GM23338 (cell line): ENCODE results near the gene PPARD. TPM values are rescaled to one million over a fixed set of nuclear protein-coding genes. Genes with fewer than 3 reads are reported as not detected.

Experiments used
- ATAC-seq: fragments of 200-7000 bp; cut with Tn5 transposase; 3 replicates; pipeline ENCODE4 v1.9.1; 2020
- DNase-seq: peaks from one replicate; pipeline ENCODE4 v3.0.0-alpha.2; 2015; ENCODE audit warnings: low spot score
- H2AFZ ChIP-seq: fragments of 200-600 bp; sonication (generic); 2 replicates; pipeline ENCODE4 v1.8.0; 2016; ENCODE audit warnings: antibody characterized with exemption, mild to moderate bottlenecking, moderate library complexity
- H3F3A ChIP-seq: fragments of 200-600 bp; sonication (generic); replicated peaks from 2 replicates; pipeline ENCODE4 v1.8.0; 2017; ENCODE audit warnings: antibody characterized with exemption, mixed run types, low read depth
- H3K27ac ChIP-seq: fragments of 200-600 bp; sonication (generic); 2 replicates; pipeline ENCODE4 v1.6.1; 2016; ENCODE audit warnings: low read depth
- H3K27me3 ChIP-seq: fragments of 200-600 bp; sonication (generic); 2 replicates; pipeline ENCODE4 v1.8.0; 2016; ENCODE audit warnings: mild to moderate bottlenecking, mixed run types, moderate library complexity; ENCODE audit not compliant: insufficient read depth
- H3K36me3 ChIP-seq: fragments of 200-600 bp; sonication (generic); 2 replicates; pipeline ENCODE4 v1.8.0; 2016; ENCODE audit warnings: mild to moderate bottlenecking; ENCODE audit not compliant: insufficient read depth
- H3K4me1 ChIP-seq: fragments of 200-600 bp; sonication (generic); 2 replicates; pipeline ENCODE4 v1.8.0; 2016; ENCODE audit warnings: mild to moderate bottlenecking, moderate library complexity; ENCODE audit not compliant: insufficient read depth
- H3K4me2 ChIP-seq: fragments of 200-600 bp; sonication (generic); 2 replicates; pipeline ENCODE4 v1.7.1; 2017; ENCODE audit warnings: mixed run types
- H3K4me3 ChIP-seq: fragments of 200-600 bp; sonication (generic); 2 replicates; pipeline ENCODE4 v1.6.1; 2016; ENCODE audit warnings: mixed run types
- H3K79me2 ChIP-seq: fragments of 200-600 bp; sonication (generic); replicated peaks from 2 replicates; pipeline ENCODE4 v1.8.0; 2017; ENCODE audit warnings: mild to moderate bottlenecking; ENCODE audit not compliant: insufficient read depth
- H3K9me2 ChIP-seq: fragments of 200-600 bp; sonication (generic); 2 replicates; pipeline ENCODE4 v1.8.0; 2017; ENCODE audit not compliant: insufficient read depth
- H4K20me1 ChIP-seq: fragments of 200-600 bp; sonication (generic); replicated peaks from 2 replicates; pipeline ENCODE4 v1.8.0; 2017; ENCODE audit warnings: mild to moderate bottlenecking; ENCODE audit not compliant: insufficient read depth
- H3K27ac Mint-ChIP-seq: 2 replicates; pipeline ENCODE4 v1.8.0; 2020; ENCODE audit warnings: inconsistent platforms, mild to moderate bottlenecking, moderate library complexity, mixed read lengths
- H3K27me3 Mint-ChIP-seq: 3 replicates; pipeline ENCODE4 v1.8.0; 2022; ENCODE audit warnings: low read depth, mild to moderate bottlenecking, moderate library complexity, mixed read lengths, inconsistent platforms; ENCODE audit not compliant: insufficient read depth, poor library complexity
- H3K36me3 Mint-ChIP-seq: 3 replicates; pipeline ENCODE4 v1.8.0; 2021; ENCODE audit warnings: low read depth, mild to moderate bottlenecking, inconsistent platforms, moderate library complexity, mixed read lengths
- H3K4me1 Mint-ChIP-seq: 3 replicates; pipeline ENCODE4 v1.8.0; 2020; ENCODE audit warnings: mild to moderate bottlenecking, inconsistent platforms, mixed read lengths
- H3K4me3 Mint-ChIP-seq: 3 replicates; pipeline ENCODE4 v1.8.0; 2021; ENCODE audit warnings: moderate library complexity, mild to moderate bottlenecking, inconsistent platforms, mixed read lengths
- H3K9me3 Mint-ChIP-seq: 3 replicates; pipeline ENCODE4 v1.8.0; 2020; ENCODE audit warnings: moderate library complexity, mild to moderate bottlenecking, inconsistent platforms, mixed read lengths
- POLR2AphosphoS5 ChIP-seq: IDR thresholded peaks from 2 replicates; pipeline ENCODE4 v1.6.1; 2016; ENCODE audit warnings: antibody characterized with exemption, low read depth
- REST ChIP-seq: IDR thresholded peaks from one replicate; pipeline ENCODE4 v1.6.1; 2018; ENCODE audit warnings: antibody characterized with exemption; ENCODE audit not compliant: unreplicated experiment
- STAT1 ChIP-seq: IDR thresholded peaks from one replicate; pipeline ENCODE4 v1.6.1; 2016; ENCODE audit warnings: antibody characterized with exemption; ENCODE audit not compliant: unreplicated experiment
- ZNF462 ChIP-seq: fragments of 250-450 bp; sonication (Bioruptor Pico); IDR thresholded peaks from 2 replicates; pipeline ENCODE4 v1.5.0; 2020; ENCODE audit warnings: mild to moderate bottlenecking, moderate library complexity
- polyA plus RNA-seq: library from polyadenylated mRNA; unstranded; fragments of >200 nt; fragmentation: Nextera tagmentation; extraction: Ambion mirVana; gene quantifications from 2 replicates; pipeline ENCODE4 v1.2.1, GENCODE V29; 2016
- total RNA-seq: library from RNA; depleted of rRNA; stranded (reverse); fragments of >200 nt; shearing (Covaris generic); gene quantifications from 2 replicates; pipeline ENCODE4 v1.2.3, GENCODE V29; 2014

PPARD gene
- total and polyA plus RNA-seq, 2 experiments from 2014 or later: 5.1 to 9.7 TPM

DNA sequence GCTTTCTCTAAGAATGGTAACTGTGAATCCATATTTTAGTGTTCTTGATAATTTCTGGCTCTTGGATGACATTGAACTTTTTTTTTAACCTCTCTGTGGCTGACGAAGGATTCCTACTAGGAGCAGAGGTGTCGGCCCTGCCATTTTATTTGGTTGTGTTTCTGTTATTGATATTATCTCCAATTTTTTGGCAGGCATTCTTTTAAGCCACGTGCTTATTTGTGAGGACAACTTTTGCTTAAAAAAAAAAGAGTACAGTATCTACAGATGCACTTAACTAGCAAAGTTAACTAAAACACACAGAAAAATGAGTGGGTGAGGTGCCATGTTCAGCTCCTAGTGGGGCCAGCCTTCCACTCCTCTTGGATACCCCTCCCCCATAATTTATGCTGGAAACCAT lies 110.9 kb downstream of the PPARD start (continued):
- no peak for TF ChIP-seq REST

DNA sequence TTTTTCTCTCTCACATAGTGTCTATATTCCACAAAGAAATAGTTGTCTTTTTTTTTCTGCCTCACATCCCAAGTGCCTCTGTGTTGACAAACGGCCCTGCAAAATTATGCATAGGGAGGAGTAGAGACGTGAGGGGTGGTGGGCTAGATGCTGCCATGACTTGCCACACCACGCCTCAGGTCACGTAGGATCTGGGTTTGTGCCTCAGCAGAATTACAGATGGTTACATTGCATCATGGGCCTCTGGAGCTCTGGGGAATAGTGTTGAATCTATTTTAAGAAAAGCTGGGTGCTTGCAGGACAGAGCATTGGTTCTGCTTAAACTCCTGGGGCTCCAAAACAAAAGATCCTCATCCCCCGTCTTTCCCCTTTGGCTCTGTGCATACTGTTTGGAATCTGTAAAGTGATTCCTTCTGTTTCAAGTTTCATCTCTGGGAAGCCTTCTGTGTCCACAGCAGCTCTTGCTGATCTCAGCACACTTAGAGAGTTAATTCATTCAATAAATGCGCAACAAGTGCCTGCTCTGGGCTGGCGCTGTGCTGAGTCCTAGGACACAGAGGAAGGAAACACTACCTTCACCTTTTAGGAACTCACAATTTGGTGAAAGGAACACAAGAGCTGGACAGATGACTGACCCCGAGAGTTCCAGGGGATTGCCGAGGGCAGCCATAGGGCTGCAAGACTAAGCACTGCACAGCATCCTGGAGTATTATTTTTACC lies 112.2 kb downstream of the PPARD start:
- Histone ChIP-seq H2AFZ (no peak overlapping the region), H3K4me2 (peak overlapping the region; percentile 61), H3K79me2 (peaks cover 6% of the 10 kb centered on the region; the same call in 1 of the 2 replicates), H3K9me2 (no peaks in the 10 kb centered on the region), H3K4me1 (peaks cover 27% of the 10 kb centered on the region), H4K20me1 (no peaks in the 10 kb centered on the region; the same call in 1 of the 2 replicates), H3K4me3 (no peak overlapping the region), H3K27ac (no peak overlapping the region), H3K27me3 (peaks cover 9% of the 10 kb centered on the region; the same call in 1 of the 2 replicates), H3K36me3 (0 out of 2 replicates have a peak, but pooled peaks cover 4% of the 10 kb centered on the region), H3F3A (0 out of 2 replicates have a peak, but pooled peaks cover 3% of the 10 kb centered on the region)
- Mint-ChIP-seq H3K27ac (peak overlapping the region; percentile 89), H3K9me3 (no peaks in the 10 kb centered on the region; the same call in 2 of the 3 replicates), H3K4me3 (peak overlapping the region; percentile 73), H3K27me3 (peaks cover 9% of the 10 kb centered on the region), H3K4me1 (peaks cover 36% of the 10 kb centered on the region), H3K36me3 (peaks cover 29% of the 10 kb centered on the region)
- TF ChIP-seq STAT1 (no peak), POLR2AphosphoS5 (no peak), REST (no peak)
- DNase-seq (no peak), ATAC-seq (no peak)

DNA sequence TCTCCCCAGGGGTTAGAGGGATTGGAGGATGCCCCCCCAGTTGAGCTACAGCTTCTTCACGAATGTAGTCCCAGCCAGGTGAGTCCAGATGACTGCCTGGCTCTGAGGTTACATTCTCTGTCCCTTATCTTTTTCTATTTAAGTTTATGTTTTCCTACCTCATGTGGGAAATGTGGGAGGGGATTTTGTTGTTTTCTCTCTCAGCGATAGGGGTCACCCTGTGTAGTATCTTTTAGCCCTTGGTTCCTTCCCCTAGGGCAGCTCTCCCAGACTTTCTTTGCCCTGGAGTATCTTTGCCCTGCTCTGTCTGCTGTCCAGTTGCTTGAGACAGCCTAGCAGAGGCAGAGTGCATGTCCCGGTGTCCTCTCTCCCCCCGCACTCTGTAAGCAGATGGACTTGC lies 115.5 kb downstream of the PPARD start:
- H3K4me3 Mint-ChIP-seq: no peak overlapping the region
- Histone ChIP-seq H3K9me2 (no peaks in the 10 kb centered on the region), H3F3A (no peaks in the 10 kb centered on the region), H3K4me3 (no peak overlapping the region), H3K27me3 (peaks cover 7% of the 10 kb centered on the region; the same call in 1 of the 2 replicates), H3K4me1 (peaks cover 18% of the 10 kb centered on the region), H2AFZ (no peak overlapping the region), H3K4me2 (no peak overlapping the region), H4K20me1 (no peaks in the 10 kb centered on the region; the same call in 1 of the 2 replicates), H3K27ac (no peak overlapping the region), H3K79me2 (peaks cover 6% of the 10 kb centered on the region; the same call in 1 of the 2 replicates), H3K36me3 (0 out of 2 replicates have a peak, but pooled peaks cover 4% of the 10 kb centered on the region)
- H3K27ac Mint-ChIP-seq: no peak overlapping the region
- no peaks in the 10 kb centered on the region; the same call in 2 of the 3 replicates for H3K9me3 Mint-ChIP-seq
- H3K27me3 Mint-ChIP-seq: peaks cover 6% of the 10 kb centered on the region
- peaks cover 51% of the 10 kb centered on the region for H3K36me3 Mint-ChIP-seq
- DNase-seq (peak; percentile 24), ATAC-seq (peak; percentile 21; the same call in 2 of the 3 replicates)
- H3K4me1 Mint-ChIP-seq: peaks cover 26% of the 10 kb centered on the region
- no peak for TF ChIP-seq ZNF462 (CRISPR knock-in tag)
